Large intestine (tissue), 3 donors: Measurements from ENCODE around the gene CCDC152. TPM values are rescaled to one million over a fixed set of nuclear protein-coding genes. Genes with fewer than 3 reads are reported as not detected.
A peak's percentile ranks its signal among the peaks of the same experiment; 100 is the strongest.

Experiments used
- DNase-seq, 2 donors: peaks; one replicate each; pipeline versions ENCODE4 v3.0.0 to v3.0.0-alpha.2; 2013
- H3K27ac ChIP-seq: one replicate; pipeline ENCODE4 v1.5.1; 2013; ENCODE audit warnings: low read length
- H3K27me3 ChIP-seq: 2 replicates; pipeline ENCODE4 v1.6.1; 2013; ENCODE audit warnings: low read length; ENCODE audit not compliant: control insufficient read depth, insufficient read depth
- H3K36me3 ChIP-seq: 2 replicates; pipeline ENCODE4 v1.6.1; 2013; ENCODE audit warnings: low read length; ENCODE audit not compliant: control insufficient read depth, insufficient read depth
- H3K4me1 ChIP-seq: one replicate; pipeline ENCODE4 v1.6.1; 2013; ENCODE audit warnings: low read length; ENCODE audit not compliant: control insufficient read depth, insufficient read depth
- H3K4me3 ChIP-seq: one replicate; pipeline ENCODE4 v1.5.1; 2013; ENCODE audit warnings: low read length
- H3K9me3 ChIP-seq: one replicate; pipeline ENCODE4 v1.6.1; 2013; ENCODE audit warnings: mild to moderate bottlenecking, low read depth, low read length, moderate library complexity; ENCODE audit not compliant: control insufficient read depth
- WGBS: methylation state at CpG from one replicate; pipeline ENCODE4 v1.1.5; 2013; ENCODE audit warnings: low lambda C conversion rate; ENCODE audit not compliant: insufficient coverage; 5-methylcytosine and 5-hydroxymethylcytosine counted together
- polyA plus RNA-seq: library from polyadenylated mRNA; unstranded; fragments of 120-200 nt; gene quantifications from one replicate; pipeline ENCODE4 v1.2.1, GENCODE V29; 2013

The CCDC152 gene
- polyA plus RNA-seq, 1 donor, result 30.3 TPM

- WGBS, result no CpG with 5 or more reads among the region's 3 CpGs
- H3K4me3 ChIP-seq, result no peak overlapping the region
- no peaks in the 10 kb centered on the region for H3K27me3 ChIP-seq
- H3K27ac ChIP-seq, result no peak overlapping the region
- H3K9me3 ChIP-seq, result no peaks in the 10 kb centered on the region
- no peak for DNase-seq
- no peaks in the 10 kb centered on the region for H3K36me3 ChIP-seq
- no peaks in the 10 kb centered on the region for H3K4me1 ChIP-seq
These were observed 10.8 kb upstream of the CCDC152 start for GRCh38 chr5:42745856-42746255.

DNA sequence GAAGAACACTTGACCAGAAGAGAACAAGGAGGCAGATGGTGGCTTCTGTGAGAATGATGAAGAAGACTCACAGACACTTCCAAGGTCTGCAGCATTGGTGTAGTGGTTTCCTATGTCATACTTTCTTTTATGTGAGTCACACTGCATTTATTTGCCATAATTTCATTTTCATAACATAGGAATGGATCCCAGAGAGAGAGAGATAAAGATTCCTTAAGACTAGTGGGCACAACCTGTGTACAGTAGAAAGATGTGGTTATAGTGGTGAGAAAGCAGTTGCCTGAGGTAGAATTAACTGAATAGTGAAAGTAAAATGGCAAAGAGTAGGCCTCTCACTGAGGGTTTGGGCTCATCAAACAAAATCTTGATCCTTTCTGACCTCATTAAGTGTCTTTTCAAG, 7.6 kb upstream of the CCDC152 start:
- DNase-seq, result no peak
- no peaks in the 10 kb centered on the region for H3K27me3 ChIP-seq
- no peaks in the 10 kb centered on the region for H3K9me3 ChIP-seq
- no peak overlapping the region for H3K4me3 ChIP-seq
- no peak overlapping the region for H3K27ac ChIP-seq
- no peaks in the 10 kb centered on the region for H3K4me1 ChIP-seq
- H3K36me3 ChIP-seq, result no peaks in the 10 kb centered on the region

GRCh38 chr5:42750507-42750906, 6.1 kb upstream of the CCDC152 start:
- Histone ChIP-seq H3K27ac (no peak overlapping the region), H3K27me3 (no peaks in the 10 kb centered on the region), H3K36me3 (no peaks in the 10 kb centered on the region), H3K4me3 (no peak overlapping the region), H3K4me1 (no peaks in the 10 kb centered on the region), H3K9me3 (no peaks in the 10 kb centered on the region)
- DNase-seq, result no peak
- no CpG with 5 or more reads among the region's 5 CpGs for WGBS

DNA sequence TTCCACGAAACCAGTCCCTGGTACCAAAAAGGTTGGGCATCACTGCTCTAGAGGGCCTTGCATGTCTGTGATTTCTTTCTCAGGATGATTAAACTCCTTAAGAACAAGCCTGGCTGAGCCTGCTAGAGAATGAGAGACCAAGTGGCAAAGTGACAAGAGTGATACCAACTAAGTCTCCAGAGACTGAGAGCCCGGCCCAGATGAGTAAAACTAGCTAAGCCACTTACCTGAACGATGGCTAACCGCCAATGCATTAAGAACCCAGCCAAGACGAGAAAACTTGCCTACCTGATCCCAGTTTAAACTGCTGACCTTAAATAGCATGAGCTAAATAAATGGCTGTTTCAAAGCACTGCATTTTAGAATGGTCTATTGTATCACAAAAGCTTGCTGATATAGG, 5.6 kb upstream of the CCDC152 start:
- no peak overlapping the region for H3K27ac ChIP-seq
- WGBS, result no CpG with 5 or more reads among the region's 5 CpGs
- DNase-seq, result no peak
- no peaks in the 10 kb centered on the region for H3K27me3 ChIP-seq
- H3K9me3 ChIP-seq, result no peaks in the 10 kb centered on the region
- no peaks in the 10 kb centered on the region for H3K4me1 ChIP-seq
- no peak overlapping the region for H3K4me3 ChIP-seq
- H3K36me3 ChIP-seq, result no peaks in the 10 kb centered on the region

GRCh38 chr5:42753099-42753498, 3.5 kb upstream of the CCDC152 start:
- DNase-seq, result no peak
- 100% methylated on average over 1 of the region's 3 CpGs for WGBS
- no peak overlapping the region for H3K4me3 ChIP-seq
- H3K36me3 ChIP-seq, result no peaks in the 10 kb centered on the region
- no peaks in the 10 kb centered on the region for H3K9me3 ChIP-seq
- no peaks in the 10 kb centered on the region for H3K4me1 ChIP-seq
- H3K27ac ChIP-seq, result no peak overlapping the region
- H3K27me3 ChIP-seq, result peaks cover 4% of the 10 kb centered on the region

GRCh38 chr5:42759456-42759855, 2.8 kb downstream of the CCDC152 start:
- Histone ChIP-seq H3K4me3 (no peak overlapping the region), H3K36me3 (no peaks in the 10 kb centered on the region), H3K4me1 (no peaks in the 10 kb centered on the region), H3K27ac (no peak overlapping the region), H3K27me3 (peaks cover 4% of the 10 kb centered on the region), H3K9me3 (no peaks in the 10 kb centered on the region)
- no CpG with 5 or more reads among the region's 2 CpGs for WGBS
- DNase-seq, result no peak

GRCh38 chr5:42760426-42760825, 3.8 kb downstream of the CCDC152 start:
- Histone ChIP-seq H3K9me3 (no peaks in the 10 kb centered on the region), H3K4me1 (no peaks in the 10 kb centered on the region), H3K27ac (no peak overlapping the region), H3K36me3 (no peaks in the 10 kb centered on the region), H3K4me3 (no peak overlapping the region), H3K27me3 (peaks cover 4% of the 10 kb centered on the region)
- 96% methylated on average over 4 of the region's 4 CpGs for WGBS
- DNase-seq, result no peak

- Histone ChIP-seq H3K36me3 (no peaks in the 10 kb centered on the region), H3K27ac (no peak overlapping the region), H3K4me1 (no peaks in the 10 kb centered on the region), H3K9me3 (no peaks in the 10 kb centered on the region), H3K4me3 (no peak overlapping the region), H3K27me3 (peaks cover 4% of the 10 kb centered on the region)
- 100% methylated on average over 1 of the region's 1 CpG for WGBS
- no peak for DNase-seq
These were observed 5.2 kb downstream of the CCDC152 start for GRCh38 chr5:42761791-42762190.

- Histone ChIP-seq H3K4me3 (no peak overlapping the region), H3K9me3 (no peaks in the 10 kb centered on the region), H3K36me3 (no peaks in the 10 kb centered on the region), H3K27me3 (no peaks in the 10 kb centered on the region), H3K4me1 (no peaks in the 10 kb centered on the region), H3K27ac (no peak overlapping the region)
- 50% methylated on average over 1 of the region's 3 CpGs for WGBS
- peak in 1 of 2 donors; percentile 13 for DNase-seq
These were observed 11.0 kb downstream of the CCDC152 start for GRCh38 chr5:42767491-42768105.

DNA sequence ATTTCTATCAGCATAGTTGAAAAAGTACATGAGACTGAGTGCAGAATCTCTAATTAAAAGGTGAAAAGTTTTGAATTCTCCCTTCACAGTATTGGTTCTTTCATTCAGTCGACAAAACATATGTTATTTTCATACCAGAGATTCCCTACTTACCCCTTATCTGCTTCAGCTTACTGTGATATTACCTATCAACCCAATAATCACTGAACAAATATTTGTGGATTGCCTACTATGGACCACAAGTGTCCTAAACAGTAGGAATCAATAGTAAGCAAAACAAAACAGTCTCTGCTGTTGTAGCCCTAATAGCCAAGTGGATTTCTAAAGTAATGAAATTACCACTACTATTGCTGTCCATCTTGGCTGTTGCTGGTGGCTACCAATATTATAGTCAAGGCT, 11.5 kb downstream of the CCDC152 start:
- Histone ChIP-seq H3K4me1 (no peaks in the 10 kb centered on the region), H3K27ac (no peak overlapping the region), H3K36me3 (no peaks in the 10 kb centered on the region), H3K4me3 (no peak overlapping the region), H3K27me3 (no peaks in the 10 kb centered on the region), H3K9me3 (no peaks in the 10 kb centered on the region)
- WGBS, result 14% methylated on average over 1 of the region's 1 CpG
- DNase-seq, result no peak

GRCh38 chr5:42770003-42770402, 13.4 kb downstream of the CCDC152 start:
- no peak overlapping the region for H3K4me3 ChIP-seq
- DNase-seq, result no peak
- no peaks in the 10 kb centered on the region for H3K36me3 ChIP-seq
- H3K9me3 ChIP-seq, result no peaks in the 10 kb centered on the region
- H3K27ac ChIP-seq, result no peak overlapping the region
- no peaks in the 10 kb centered on the region for H3K27me3 ChIP-seq
- H3K4me1 ChIP-seq, result no peaks in the 10 kb centered on the region
